Trophoblast cell (in vitro differentiated cells and primary cell): ENCODE results near the gene RASA3.
A peak's percentile ranks its signal among the peaks of the same experiment; 100 is the strongest.

Source experiments
- DNase-seq, 2 donors: peaks; one replicate each; pipeline ENCODE4 v3.0.0-alpha.2; 2016
- H2AFZ ChIP-seq: 2 replicates; pipeline ENCODE4 v1.6.1; 2013; ENCODE audit warnings: low read length, moderate library complexity, mild to moderate bottlenecking; ENCODE audit not compliant: insufficient read depth, poor library complexity
- H2AK5ac ChIP-seq: 2 replicates; pipeline ENCODE4 v1.6.1; 2013; ENCODE audit warnings: mild to moderate bottlenecking, low read length
- H2BK120ac ChIP-seq: 2 replicates; pipeline ENCODE4 v1.6.1; 2013; ENCODE audit warnings: low read length, mild to moderate bottlenecking, moderate library complexity; ENCODE audit not compliant: insufficient read depth, poor library complexity
- H2BK12ac ChIP-seq: 2 replicates; pipeline ENCODE4 v1.6.1; 2013; ENCODE audit warnings: mild to moderate bottlenecking, low read length, moderate library complexity
- H2BK5ac ChIP-seq: 2 replicates; pipeline ENCODE4 v1.6.1; 2013; ENCODE audit warnings: low read length, low read depth, moderate library complexity, mild to moderate bottlenecking; ENCODE audit not compliant: poor library complexity
- H3K14ac ChIP-seq: 2 replicates; pipeline ENCODE4 v1.6.1; 2013; ENCODE audit warnings: mild to moderate bottlenecking, low read length
- H3K18ac ChIP-seq: 2 replicates; pipeline ENCODE4 v1.6.1; 2013; ENCODE audit warnings: mild to moderate bottlenecking, low read length
- H3K23ac ChIP-seq: 2 replicates; pipeline ENCODE4 v1.6.1; 2013; ENCODE audit warnings: low read length
- H3K27ac ChIP-seq: 2 replicates; pipeline ENCODE4 v1.5.1; 2013; ENCODE audit warnings: low read depth, mild to moderate bottlenecking, inconsistent platforms, low read length, moderate library complexity
- H3K27me3 ChIP-seq: 2 replicates; pipeline ENCODE4 v1.6.1; 2013; ENCODE audit warnings: inconsistent platforms, mild to moderate bottlenecking, low read length, moderate library complexity; ENCODE audit not compliant: insufficient read depth
- H3K36me3 ChIP-seq, 2 experiments: 1 replicate in 1 of 2; 2 replicates in 1 of 2; pipeline ENCODE4 v1.6.1; 2013; ENCODE audit warnings: low read length in 2 of 2, mild to moderate bottlenecking in 2 of 2, moderate library complexity in 1 of 2; ENCODE audit not compliant: insufficient read depth in 2 of 2, control insufficient read depth in 1 of 2
- H3K4ac ChIP-seq: 2 replicates; pipeline ENCODE4 v1.6.1; 2013; ENCODE audit warnings: low read depth, mild to moderate bottlenecking, low read length, moderate library complexity
- H3K4me1 ChIP-seq, 2 experiments: 1 replicate in 1 of 2; 2 replicates in 1 of 2; pipeline ENCODE4 v1.6.1; 2013; ENCODE audit warnings: low read length in 2 of 2, mild to moderate bottlenecking in 2 of 2, moderate library complexity in 1 of 2; ENCODE audit not compliant: insufficient read depth in 2 of 2, control insufficient read depth in 1 of 2
- H3K4me2 ChIP-seq: 2 replicates; pipeline ENCODE4 v1.6.1; 2013; ENCODE audit warnings: inconsistent platforms, mild to moderate bottlenecking, low read length, moderate library complexity
- H3K4me3 ChIP-seq: 2 replicates; pipeline ENCODE4 v1.5.1; 2013; ENCODE audit warnings: mild to moderate bottlenecking, low read depth, low read length, inconsistent platforms
- H3K79me1 ChIP-seq: one replicate; pipeline ENCODE4 v1.6.1; 2013; ENCODE audit warnings: low read length
- H3K79me2 ChIP-seq: 2 replicates; pipeline ENCODE4 v1.6.1; 2013; ENCODE audit warnings: low read length, mild to moderate bottlenecking; ENCODE audit not compliant: control insufficient read depth, insufficient read depth, poor library complexity
- H3K9ac ChIP-seq: 2 replicates; pipeline ENCODE4 v1.6.1; 2013; ENCODE audit warnings: mild to moderate bottlenecking, low read length
- H3K9me3 ChIP-seq: 2 replicates; pipeline ENCODE4 v1.6.1; 2013; ENCODE audit warnings: low read depth, mild to moderate bottlenecking, control low read depth, inconsistent platforms, low read length; ENCODE audit not compliant: insufficient read depth
- H4K12ac ChIP-seq: 2 replicates; pipeline ENCODE4 v1.6.1; 2013; ENCODE audit warnings: low read depth, mild to moderate bottlenecking, low read length, moderate library complexity
- H4K8ac ChIP-seq: 2 replicates; pipeline ENCODE4 v1.6.1; 2013; ENCODE audit warnings: low read depth, mild to moderate bottlenecking, low read length, moderate library complexity
- H4K91ac ChIP-seq: one replicate; pipeline ENCODE4 v1.6.1; 2013; ENCODE audit warnings: low read depth, mild to moderate bottlenecking, low read length, moderate library complexity
- WGBS: extraction: QIAGEN DNeasy Blood & Tissue Kit; methylation state at CpG from one replicate; pipeline ENCODE4 v1.1.7; 2013; ENCODE audit warnings: missing lambda C conversion rate; ENCODE audit not compliant: insufficient read length, insufficient coverage; ENCODE audit errors: extremely low coverage; 5-methylcytosine and 5-hydroxymethylcytosine counted together

RASA3 gene

DNA sequence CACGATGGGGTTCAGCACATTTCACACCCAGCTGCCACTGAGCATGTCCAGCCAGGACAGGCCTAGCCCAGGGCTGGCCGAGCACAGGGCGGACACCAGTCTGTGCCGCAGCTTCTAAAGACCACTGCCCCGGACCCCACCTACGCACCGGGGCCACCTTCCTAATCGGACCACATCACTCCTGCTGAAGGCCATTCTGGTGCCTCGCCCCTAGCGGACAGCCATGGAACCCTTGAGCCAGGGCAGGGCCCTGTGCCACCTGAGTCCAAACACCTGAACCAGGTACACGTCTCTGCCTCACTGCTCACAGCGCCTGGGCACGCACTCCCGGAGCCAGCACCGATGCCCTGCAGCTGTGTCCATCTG is 150.1 kb downstream of the RASA3 start:
- WGBS: no CpG with 5 or more reads among the region's 15 CpGs
- H3K79me1 ChIP-seq: no peaks in the 10 kb centered on the region

DNA sequence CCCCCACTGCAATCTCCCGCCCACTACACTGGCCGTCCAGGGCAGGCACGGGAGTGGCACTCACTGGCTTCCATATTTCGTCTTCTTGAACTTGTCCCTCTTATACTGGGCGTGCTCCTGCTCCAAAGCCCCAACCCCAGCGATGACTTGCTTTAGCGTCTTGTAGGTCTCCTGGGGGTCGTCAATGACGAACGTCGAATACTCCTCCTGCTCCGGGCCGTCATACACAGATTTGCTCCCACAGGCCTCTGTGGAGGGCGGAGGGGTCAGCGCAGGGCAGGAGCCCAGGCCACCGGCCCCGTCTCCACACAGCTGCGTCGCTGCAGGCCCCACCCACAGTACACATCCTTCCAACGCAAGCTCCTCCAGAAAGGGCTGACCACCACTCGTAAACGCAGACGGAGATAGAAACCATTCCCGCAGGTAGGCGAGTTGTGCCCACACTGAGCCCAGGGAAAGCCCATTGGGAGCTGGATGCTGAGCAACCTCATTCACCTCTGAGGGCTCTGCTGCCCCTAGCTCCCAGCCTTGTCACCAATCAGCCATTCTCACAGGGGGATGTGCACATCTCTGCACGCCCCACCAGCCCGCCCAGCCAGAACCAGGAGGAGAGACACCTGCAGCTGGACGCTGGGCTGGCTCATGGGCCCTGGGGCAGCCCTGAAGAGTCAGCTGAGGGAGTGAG is 150.7 kb downstream of the RASA3 start:
- Histone ChIP-seq H3K23ac (no peak overlapping the region), H2BK12ac (no peak overlapping the region), H3K27me3 (no peaks in the 10 kb centered on the region), H2BK5ac (no peak overlapping the region), H3K27ac (no peak overlapping the region), H2BK120ac (no peak overlapping the region), H3K36me3 (peaks cover 18 to 36% of the 10 kb centered on the region in 2 experiments), H2AK5ac (no peak overlapping the region), H3K14ac (no peak overlapping the region), H3K4me1 (peaks cover 5 to 7% of the 10 kb centered on the region in 2 experiments), H3K79me1 (peaks cover under 1% of the 10 kb centered on the region), H3K4ac (no peak overlapping the region), H3K4me2 (no peak overlapping the region), H4K91ac (no peak overlapping the region), H3K18ac (no peak overlapping the region), H3K9me3 (peaks cover 19% of the 10 kb centered on the region), H3K79me2 (no peaks in the 10 kb centered on the region), H4K8ac (no peak overlapping the region), H4K12ac (no peak overlapping the region), H3K4me3 (no peak overlapping the region), H3K9ac (no peak overlapping the region), H2AFZ (no peak overlapping the region)
- no peak for DNase-seq
- WGBS: no CpG with 5 or more reads among the region's 28 CpGs

More for the DNA sequence above, 150.1 kb downstream of the RASA3 start:
- Histone ChIP-seq H3K79me2 (no peaks in the 10 kb centered on the region), H3K9ac (no peak overlapping the region), H2BK5ac (no peak overlapping the region), H3K27me3 (no peaks in the 10 kb centered on the region), H3K27ac (no peak overlapping the region), H3K9me3 (peaks cover 17% of the 10 kb centered on the region), H4K8ac (no peak overlapping the region), H3K4ac (no peak overlapping the region), H3K36me3 (peaks cover 18 to 33% of the 10 kb centered on the region in 2 experiments), H4K12ac (no peak overlapping the region), H3K4me3 (no peak overlapping the region), H4K91ac (no peak overlapping the region), H3K4me2 (no peak overlapping the region), H3K4me1 (peaks cover under 1 to 1% of the 10 kb centered on the region in 2 experiments), H2AK5ac (no peak overlapping the region), H3K23ac (no peak overlapping the region), H2BK12ac (no peak overlapping the region), H3K18ac (no peak overlapping the region), H2AFZ (no peak overlapping the region), H2BK120ac (no peak overlapping the region), H3K14ac (no peak overlapping the region)
- DNase-seq: no peak

DNA sequence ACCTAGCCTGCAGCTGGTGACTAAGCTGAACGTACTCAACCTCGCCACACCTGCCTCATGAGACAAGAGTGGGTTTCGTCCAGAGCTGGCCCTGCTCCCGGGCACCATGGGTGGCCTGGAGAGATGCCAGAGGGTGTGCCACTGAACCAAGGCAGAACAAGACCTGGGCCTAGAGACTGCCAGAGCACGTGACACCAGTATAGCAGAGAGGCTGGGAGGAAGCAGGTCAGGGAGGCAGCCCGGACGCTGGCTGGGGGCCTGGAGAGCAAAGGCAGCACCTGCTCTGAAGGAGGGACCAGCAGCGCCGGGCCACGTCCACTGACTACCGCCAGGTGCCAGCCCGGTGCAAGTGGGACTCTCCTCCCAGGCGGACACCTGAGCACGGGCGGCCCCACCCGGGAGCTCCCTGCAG is 151.2 kb downstream of the RASA3 start:
- no peak for DNase-seq
- no peak overlapping the region for H2BK120ac ChIP-seq
- WGBS: no CpG with 5 or more reads among the region's 16 CpGs

DNA sequence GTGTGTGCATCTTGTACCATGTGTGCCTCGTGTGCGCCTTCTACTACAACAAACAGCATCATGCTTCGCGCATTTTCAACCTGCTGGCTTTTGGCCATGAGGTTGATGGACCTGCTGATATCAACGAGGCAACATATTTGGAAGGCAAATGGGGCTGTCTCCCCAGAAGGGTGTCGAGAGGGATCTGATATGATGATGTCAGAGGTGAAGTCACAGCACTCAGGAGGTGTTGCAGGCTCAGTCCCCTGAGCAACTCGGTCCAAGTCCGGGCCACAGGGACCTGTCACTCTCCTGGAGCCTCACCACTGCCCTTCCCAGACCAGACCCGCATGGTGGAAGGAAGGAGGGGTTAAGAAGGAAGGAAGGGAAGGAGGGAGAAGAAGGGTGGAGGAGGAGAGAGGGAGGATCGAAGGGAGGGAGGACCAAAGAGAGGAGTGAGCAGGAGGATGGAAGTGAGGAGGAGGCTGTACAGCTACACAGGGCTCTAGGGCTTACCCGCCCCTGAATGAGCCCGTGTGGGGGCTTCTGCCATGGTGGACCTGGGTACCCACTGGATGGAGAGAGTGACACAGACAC is 151.8 kb downstream of the RASA3 start:
- no peak overlapping the region for H2BK5ac ChIP-seq
- no peak overlapping the region for H2AK5ac ChIP-seq
- H3K9me3 ChIP-seq: peaks cover 19% of the 10 kb centered on the region
- H3K79me1 ChIP-seq: peaks cover 3% of the 10 kb centered on the region
- H4K12ac ChIP-seq: no peak overlapping the region
- H3K4ac ChIP-seq: no peak overlapping the region
- no peaks in the 10 kb centered on the region for H3K27me3 ChIP-seq
- no peak overlapping the region for H4K8ac ChIP-seq
- no peaks in the 10 kb centered on the region for H3K79me2 ChIP-seq
- no peak overlapping the region for H4K91ac ChIP-seq
- no peak overlapping the region for H3K14ac ChIP-seq
- H3K27ac ChIP-seq: no peak overlapping the region
- H3K9ac ChIP-seq: no peak overlapping the region
- H2BK12ac ChIP-seq: no peak overlapping the region
- H2AFZ ChIP-seq: no peak overlapping the region
- 100% methylated on average over 1 of the region's 12 CpGs for WGBS
- H2BK120ac ChIP-seq: no peak overlapping the region
- peaks cover 8 to 10% of the 10 kb centered on the region in 2 experiments for H3K4me1 ChIP-seq
- no peak overlapping the region for H3K23ac ChIP-seq
- no peak overlapping the region for H3K4me2 ChIP-seq
- DNase-seq: no peak
- H3K18ac ChIP-seq: no peak overlapping the region
- peaks cover 19 to 36% of the 10 kb centered on the region in 2 experiments for H3K36me3 ChIP-seq
- peak overlapping the region; percentile 13 for H3K4me3 ChIP-seq

More for the DNA sequence above, 151.2 kb downstream of the RASA3 start:
- Histone ChIP-seq H3K79me1 (peaks cover 3% of the 10 kb centered on the region), H2BK12ac (no peak overlapping the region), H3K9ac (no peak overlapping the region), H2BK5ac (no peak overlapping the region), H4K91ac (no peak overlapping the region), H3K4me2 (no peak overlapping the region), H4K8ac (no peak overlapping the region), H4K12ac (no peak overlapping the region), H3K14ac (no peak overlapping the region), H3K4me1 (peaks cover 8 to 10% of the 10 kb centered on the region in 2 experiments), H3K36me3 (peaks cover 18 to 36% of the 10 kb centered on the region in 2 experiments), H3K4me3 (no peak overlapping the region), H3K9me3 (peaks cover 19% of the 10 kb centered on the region), H3K4ac (no peak overlapping the region), H2AFZ (no peak overlapping the region), H3K27me3 (no peaks in the 10 kb centered on the region), H3K27ac (no peak overlapping the region), H3K23ac (no peak overlapping the region), H3K18ac (no peak overlapping the region), H2AK5ac (no peak overlapping the region), H3K79me2 (no peaks in the 10 kb centered on the region)
